ENCODE data around the gene ZNF574. TPM values are rescaled to one million over a fixed set of nuclear protein-coding genes. Genes with fewer than 3 reads are reported as not detected.
A peak's percentile ranks its signal among the peaks of the same experiment; 100 is the strongest.
"Not testable (repeated sequence)": the region's sequence is repeated elsewhere in the genome, so short reads cannot be mapped to it uniquely, and the experiment has no call there.

Gene ZNF574
- total RNA-seq, 3 donors from 2014 or later, result 19.9 to 20.7 (median 20.6) TPM

DNA sequence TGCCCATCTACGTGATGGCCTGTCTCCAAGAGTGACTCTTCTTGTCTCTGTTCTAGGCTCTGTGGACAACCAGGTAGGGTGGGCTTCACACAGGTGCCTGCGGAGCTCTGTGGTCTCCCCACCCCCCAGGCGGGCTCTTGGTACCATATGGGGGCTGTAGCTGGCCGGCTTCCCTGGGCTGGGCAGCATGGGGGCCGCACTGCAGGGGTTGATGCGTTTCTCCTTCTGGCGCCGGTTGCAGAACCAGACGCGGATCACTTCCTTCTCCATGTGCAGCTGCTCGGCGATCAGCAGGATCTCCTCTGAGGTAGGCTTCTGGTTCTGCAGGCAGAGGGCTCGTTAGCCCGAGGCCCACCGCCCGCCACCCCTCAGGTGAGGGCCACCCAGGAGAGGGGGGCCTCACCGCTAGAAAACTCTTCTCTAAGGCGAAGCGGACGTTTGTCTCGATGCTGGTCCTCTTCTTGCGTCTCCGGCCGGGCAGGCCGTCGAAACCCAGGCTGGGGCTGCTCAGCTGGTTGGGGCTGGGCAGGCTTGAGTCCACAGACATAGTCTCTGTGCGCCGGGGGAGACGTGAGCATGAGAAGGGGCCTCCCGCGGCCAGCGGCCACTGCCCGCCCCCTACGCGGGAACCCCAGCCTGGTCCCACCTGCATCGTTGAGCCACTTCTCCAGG is 19.3 kb downstream of the ZNF574 start:
- Mint-ChIP-seq H3K4me1 (ENCODE audit: low read depth) (peaks cover 11% of the 10 kb centered on the region), H3K27me3 (ENCODE audit: low read depth) (no peaks in the 10 kb centered on the region), H3K9me3 (no peaks in the 10 kb centered on the region), H3K36me3 (ENCODE audit: insufficient read depth) (peaks cover 44% of the 10 kb centered on the region), H3K4me3 (no peak overlapping the region)
- no peak for ATAC-seq
- no peak for DNase-seq

DNA sequence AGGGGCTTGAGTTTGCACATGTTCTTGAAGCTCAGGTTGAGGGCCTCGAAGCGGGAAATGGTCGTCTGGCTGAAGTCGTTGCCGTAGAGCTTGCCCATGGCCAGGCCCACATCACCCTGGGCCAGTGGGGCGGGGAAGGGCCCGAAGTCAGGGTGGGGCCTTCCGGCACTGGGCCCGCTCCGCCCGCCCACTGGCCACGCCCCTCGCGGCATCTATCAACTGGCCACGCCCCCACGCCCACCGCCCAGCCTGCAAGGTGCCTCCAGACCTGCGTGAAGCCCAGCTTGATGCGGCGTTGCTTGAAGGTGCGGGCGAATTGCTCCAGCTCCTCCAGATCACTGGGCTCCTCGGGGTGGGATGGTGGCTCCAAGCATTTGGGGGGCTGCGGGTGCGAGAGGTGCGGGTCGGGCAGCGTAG is 19.9 kb downstream of the ZNF574 start:
- DNase-seq (no peak), ATAC-seq (no peak)
- Mint-ChIP-seq H3K4me1 (ENCODE audit: low read depth) (peaks cover 7% of the 10 kb centered on the region), H3K4me3 (no peak overlapping the region), H3K36me3 (ENCODE audit: insufficient read depth) (peaks cover 40% of the 10 kb centered on the region), H3K9me3 (no peaks in the 10 kb centered on the region), H3K27me3 (ENCODE audit: low read depth) (no peaks in the 10 kb centered on the region)

DNA sequence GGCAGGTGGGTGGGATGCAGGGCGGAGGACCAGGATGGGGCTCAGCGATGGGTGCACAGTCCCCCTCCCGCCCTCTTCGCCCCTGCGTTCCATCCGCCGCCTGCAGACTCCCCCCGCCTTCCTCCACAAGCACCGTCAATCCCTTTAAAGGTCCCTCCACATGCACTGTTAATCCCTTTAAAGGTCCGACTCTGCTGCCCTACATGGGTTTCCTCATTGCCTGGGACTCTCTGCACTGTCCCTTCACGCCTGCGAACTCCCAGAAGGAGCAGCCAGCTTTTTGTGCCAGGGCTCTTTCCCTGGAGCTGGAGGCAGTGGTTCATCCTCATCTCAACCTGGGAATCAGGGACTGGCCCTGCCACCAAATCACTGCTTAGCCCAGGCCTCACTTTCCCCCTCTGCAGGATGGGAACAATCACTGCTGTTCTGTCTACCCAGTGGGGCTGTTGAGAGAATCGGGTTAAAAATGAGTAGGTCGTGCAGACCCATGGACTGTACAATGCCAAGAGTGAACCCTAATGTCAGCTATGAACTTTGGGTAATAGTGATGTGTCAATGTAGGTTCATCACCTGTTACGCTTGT is 20.4 kb downstream of the ZNF574 start:
- no peak overlapping the region for H3K4me3 Mint-ChIP-seq
- no peaks in the 10 kb centered on the region for H3K9me3 Mint-ChIP-seq
- no peak for ATAC-seq
- no peaks in the 10 kb centered on the region for H3K27me3 Mint-ChIP-seq (ENCODE audit: low read depth)
- peaks cover 3% of the 10 kb centered on the region for H3K4me1 Mint-ChIP-seq (ENCODE audit: low read depth)
- DNase-seq, result no peak
- H3K36me3 Mint-ChIP-seq (ENCODE audit: insufficient read depth), result peaks cover 41% of the 10 kb centered on the region

DNA sequence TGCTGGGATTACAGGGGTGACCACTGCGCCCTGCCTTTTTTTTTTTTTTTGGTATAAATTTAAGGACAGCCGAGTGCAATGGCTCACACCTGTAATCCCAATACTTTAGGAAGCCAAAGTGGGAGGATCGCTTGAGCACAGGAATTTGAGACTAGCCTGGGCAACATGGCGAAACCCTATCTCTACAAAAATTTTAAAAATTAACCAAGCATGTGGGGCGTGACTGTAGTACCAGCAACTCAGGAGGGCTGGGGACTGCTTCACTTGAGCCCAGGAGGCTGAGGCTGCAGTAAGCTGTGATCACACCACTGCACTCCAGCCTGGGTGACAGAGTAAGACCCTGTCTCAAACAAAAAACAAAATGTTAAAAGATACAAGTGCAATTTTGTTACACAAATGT is 21.5 kb downstream of the ZNF574 start:
- H3K4me1 Mint-ChIP-seq (ENCODE audit: low read depth), result no peaks in the 10 kb centered on the region
- no peak for DNase-seq
- no peak overlapping the region for H3K4me3 Mint-ChIP-seq
- ATAC-seq, result no peak
- no peaks in the 10 kb centered on the region for H3K9me3 Mint-ChIP-seq
- no peaks in the 10 kb centered on the region for H3K27me3 Mint-ChIP-seq (ENCODE audit: low read depth)
- peaks cover 38% of the 10 kb centered on the region for H3K36me3 Mint-ChIP-seq (ENCODE audit: insufficient read depth)

DNA sequence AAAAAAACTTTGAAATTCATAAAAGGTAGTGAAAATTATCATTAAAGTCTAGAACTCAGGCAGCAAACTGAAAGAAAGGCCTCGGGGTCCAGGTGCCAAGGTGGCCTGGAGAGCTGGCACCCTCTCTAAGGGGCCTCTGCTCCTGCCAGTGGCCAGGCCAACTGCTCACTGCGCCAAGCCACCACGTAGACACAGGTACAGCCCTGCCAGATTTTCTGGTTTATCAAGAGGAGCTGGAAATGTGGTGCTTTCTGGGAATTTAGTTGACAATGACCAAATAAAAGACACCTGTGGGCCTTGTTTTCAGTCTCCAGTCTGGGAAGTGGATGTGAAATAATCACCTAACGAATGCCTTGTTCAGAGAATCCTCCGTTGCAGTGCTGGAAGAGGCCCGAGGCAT is 22.8 kb downstream of the ZNF574 start:
- no peak overlapping the region for H3K4me3 Mint-ChIP-seq
- no peaks in the 10 kb centered on the region for H3K9me3 Mint-ChIP-seq
- H3K36me3 Mint-ChIP-seq (ENCODE audit: insufficient read depth), result peaks cover 40% of the 10 kb centered on the region
- peaks cover 2% of the 10 kb centered on the region for H3K4me1 Mint-ChIP-seq (ENCODE audit: low read depth)
- DNase-seq (no peak), ATAC-seq (no peak)
- no peaks in the 10 kb centered on the region for H3K27me3 Mint-ChIP-seq (ENCODE audit: low read depth)

DNA sequence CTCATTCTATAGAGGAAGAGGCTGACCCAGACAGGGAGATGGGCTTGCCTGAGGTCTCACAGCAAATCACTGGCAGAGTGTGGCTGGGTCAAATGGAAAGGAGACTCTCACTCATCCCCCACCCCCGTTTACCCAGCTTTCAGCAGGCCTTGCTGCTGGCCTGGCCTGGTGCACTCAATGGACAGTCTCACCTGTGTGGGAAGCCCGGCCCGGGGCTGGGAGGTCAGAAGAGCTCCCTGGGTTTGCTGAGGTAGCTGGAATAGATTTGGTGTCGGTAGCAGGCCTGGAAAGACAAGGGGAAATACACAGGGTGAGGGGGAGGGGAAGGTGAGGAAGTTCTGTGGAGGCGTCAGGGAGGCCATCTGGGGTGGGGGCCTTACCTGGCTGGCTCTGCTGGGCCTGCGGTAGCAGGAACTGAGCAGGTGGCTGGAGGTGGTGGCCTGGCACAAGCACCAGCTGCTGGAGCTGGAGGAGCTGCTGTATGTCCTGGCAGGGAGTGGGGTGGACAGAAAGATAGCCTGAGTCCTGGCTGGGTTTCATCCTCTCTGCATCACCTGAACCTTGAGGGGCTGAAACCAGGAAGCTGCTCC is 23.5 kb downstream of the ZNF574 start:
- Mint-ChIP-seq H3K4me3 (no peak overlapping the region), H3K9me3 (no peaks in the 10 kb centered on the region), H3K36me3 (ENCODE audit: insufficient read depth) (peaks cover 34% of the 10 kb centered on the region), H3K27me3 (ENCODE audit: low read depth) (no peaks in the 10 kb centered on the region), H3K4me1 (ENCODE audit: low read depth) (peaks cover 2% of the 10 kb centered on the region)
- ATAC-seq (no peak), DNase-seq (no peak)

DNA sequence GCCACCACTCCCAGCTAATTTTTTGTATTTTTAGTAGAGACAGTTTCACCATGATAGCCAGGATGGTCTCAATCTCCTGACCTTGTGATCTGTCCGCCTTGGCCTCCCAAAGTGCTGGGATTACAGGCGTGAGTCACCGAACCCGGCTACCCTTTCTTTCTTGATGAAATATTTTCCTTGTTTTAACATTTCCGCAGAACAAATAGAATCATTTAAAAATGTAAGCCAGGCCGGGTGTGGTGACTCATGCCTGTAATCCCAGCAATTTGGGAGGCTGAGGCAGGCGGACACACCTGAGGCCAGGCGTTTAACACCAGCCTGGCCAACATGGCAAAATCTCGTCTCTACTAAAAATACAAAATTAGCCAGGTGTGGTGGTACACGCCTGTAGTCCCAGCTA is 24.3 kb downstream of the ZNF574 start:
- H3K9me3 Mint-ChIP-seq; DNase-seq; H3K4me3 Mint-ChIP-seq; ATAC-seq; H3K4me1 Mint-ChIP-seq (ENCODE audit: low read depth); H3K27me3 Mint-ChIP-seq (ENCODE audit: low read depth): not testable (repeated sequence)
- peaks cover 36% of the 10 kb centered on the region for H3K36me3 Mint-ChIP-seq (ENCODE audit: insufficient read depth)

DNA sequence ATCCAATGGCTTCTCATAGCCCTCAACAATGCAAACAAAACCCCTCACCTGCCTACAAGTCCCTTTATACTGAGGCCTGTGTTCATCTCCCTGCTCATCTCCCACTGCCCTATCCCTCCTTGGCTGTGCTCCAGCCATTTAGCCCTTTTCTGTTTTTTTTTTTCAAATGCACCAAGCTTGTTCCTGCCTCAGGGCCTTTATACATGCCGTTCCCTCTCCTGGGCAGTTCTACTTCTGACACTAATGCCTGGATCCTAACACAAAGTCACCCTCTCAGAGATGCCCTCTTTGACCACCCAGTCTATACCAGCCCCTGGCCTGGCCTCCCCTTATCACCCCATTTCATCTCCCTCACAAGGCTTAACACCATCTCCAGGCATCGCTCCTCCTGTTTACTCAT is 26.9 kb downstream of the ZNF574 start:
- H3K27me3 Mint-ChIP-seq (ENCODE audit: low read depth), result no peaks in the 10 kb centered on the region

DNA sequence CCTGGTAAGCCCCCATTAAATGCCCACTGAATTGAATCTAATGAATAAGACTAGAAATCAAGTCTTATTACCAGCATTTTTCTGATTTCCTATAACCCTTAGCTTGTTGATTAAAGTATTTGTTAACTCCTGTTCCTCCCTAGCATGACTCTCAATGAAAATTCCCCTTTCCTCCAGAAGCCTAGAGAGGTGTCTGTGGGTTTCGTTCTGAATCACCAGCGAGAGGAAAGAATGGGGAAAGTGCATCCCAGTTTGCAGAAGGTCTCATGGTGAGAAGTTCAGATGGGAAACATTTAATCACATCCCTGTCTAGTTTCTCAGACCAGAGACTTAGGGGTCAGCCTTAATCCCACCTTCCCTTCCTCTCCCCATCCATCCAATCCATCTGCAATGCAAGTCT is 29.4 kb downstream of the ZNF574 start:
- peaks cover 31% of the 10 kb centered on the region for H3K36me3 Mint-ChIP-seq (ENCODE audit: insufficient read depth)
- no peak for DNase-seq
- H3K4me1 Mint-ChIP-seq (ENCODE audit: low read depth), result peaks cover 24% of the 10 kb centered on the region
- no peaks in the 10 kb centered on the region for H3K9me3 Mint-ChIP-seq
- no peak overlapping the region for H3K4me3 Mint-ChIP-seq
- no peaks in the 10 kb centered on the region for H3K27me3 Mint-ChIP-seq (ENCODE audit: low read depth)
- ATAC-seq, result no peak

More for the DNA sequence above, 26.9 kb downstream of the ZNF574 start:
- H3K4me1 Mint-ChIP-seq (ENCODE audit: low read depth), result peaks cover 16% of the 10 kb centered on the region
- no peaks in the 10 kb centered on the region for H3K9me3 Mint-ChIP-seq
- no peak overlapping the region for H3K4me3 Mint-ChIP-seq
- ATAC-seq, result no peak
- no peak for DNase-seq
- H3K36me3 Mint-ChIP-seq (ENCODE audit: insufficient read depth), result peaks cover 31% of the 10 kb centered on the region

DNA sequence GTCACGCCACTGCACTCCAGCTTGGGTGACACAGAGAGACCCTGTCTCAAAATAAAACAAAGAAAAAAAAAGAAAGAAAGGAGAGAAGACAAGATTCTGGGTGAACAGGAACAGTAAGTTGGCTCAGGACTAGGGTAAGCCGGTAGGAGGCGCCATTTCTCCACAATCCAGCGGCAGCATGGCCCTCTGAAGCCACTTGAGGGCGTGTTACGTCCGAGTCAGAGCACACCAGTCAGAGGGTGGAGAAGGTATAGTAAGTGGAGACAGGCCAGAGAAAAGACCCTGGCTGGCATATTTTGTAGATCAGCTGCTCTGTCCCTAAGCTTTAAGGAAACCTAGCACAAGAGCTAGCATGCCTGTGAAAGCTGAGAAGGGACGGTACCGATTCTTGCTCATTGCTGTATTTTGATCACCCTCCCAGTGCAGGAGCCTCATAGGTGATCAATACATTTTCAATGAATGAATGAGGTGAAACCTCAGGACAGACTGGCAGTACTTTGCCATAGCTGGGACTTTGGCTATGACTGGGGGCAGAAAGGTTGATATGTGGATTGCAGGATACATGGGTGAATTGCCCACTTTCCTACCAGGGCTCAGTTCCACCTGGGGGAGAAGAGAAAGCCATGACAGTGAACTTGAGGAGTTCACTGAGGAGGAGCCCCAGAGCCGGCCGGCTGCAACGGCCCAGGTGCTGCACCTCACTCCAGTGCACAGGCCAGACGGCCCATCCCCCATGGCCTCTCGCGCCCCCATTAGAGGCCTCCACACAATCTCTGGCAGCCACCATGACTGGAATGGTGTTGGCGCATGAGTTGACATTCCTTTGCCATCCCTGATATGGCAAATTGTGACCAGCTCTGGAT is 32.8 kb downstream of the ZNF574 start:
- Mint-ChIP-seq H3K4me1 (ENCODE audit: low read depth) (peaks cover 46% of the 10 kb centered on the region), H3K9me3 (no peaks in the 10 kb centered on the region), H3K4me3 (no peak overlapping the region), H3K27me3 (ENCODE audit: low read depth) (no peaks in the 10 kb centered on the region), H3K36me3 (ENCODE audit: insufficient read depth) (peaks cover 33% of the 10 kb centered on the region)
- ATAC-seq (peak; percentile 96 to 98), DNase-seq (peak; percentile 91)

DNA sequence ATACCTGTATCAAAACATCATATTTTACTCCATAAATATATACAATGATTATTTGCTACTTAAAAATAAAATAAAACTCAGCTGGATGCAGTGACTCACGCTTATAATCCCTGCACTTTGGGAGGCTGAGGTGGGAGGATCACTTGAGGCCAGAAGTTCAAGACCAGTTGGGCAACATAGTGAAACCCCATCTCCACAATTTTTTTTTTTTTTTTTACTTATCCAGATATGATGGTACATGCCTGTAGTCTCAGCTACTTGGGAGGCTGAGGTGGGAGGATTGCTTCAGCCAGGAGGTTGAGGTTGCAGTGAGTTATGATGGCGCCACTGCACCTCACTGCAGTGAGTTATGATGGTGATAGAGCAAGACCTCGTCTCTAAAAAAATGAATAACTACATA is 33.9 kb downstream of the ZNF574 start:
- H3K4me1 Mint-ChIP-seq (ENCODE audit: low read depth), result peaks cover 50% of the 10 kb centered on the region
- peaks cover 31% of the 10 kb centered on the region for H3K36me3 Mint-ChIP-seq (ENCODE audit: insufficient read depth)
- no peak overlapping the region for H3K4me3 Mint-ChIP-seq
- DNase-seq (no peak), ATAC-seq (no peak)
- H3K9me3 Mint-ChIP-seq, result no peaks in the 10 kb centered on the region
- H3K27me3 Mint-ChIP-seq (ENCODE audit: low read depth), result no peaks in the 10 kb centered on the region

DNA sequence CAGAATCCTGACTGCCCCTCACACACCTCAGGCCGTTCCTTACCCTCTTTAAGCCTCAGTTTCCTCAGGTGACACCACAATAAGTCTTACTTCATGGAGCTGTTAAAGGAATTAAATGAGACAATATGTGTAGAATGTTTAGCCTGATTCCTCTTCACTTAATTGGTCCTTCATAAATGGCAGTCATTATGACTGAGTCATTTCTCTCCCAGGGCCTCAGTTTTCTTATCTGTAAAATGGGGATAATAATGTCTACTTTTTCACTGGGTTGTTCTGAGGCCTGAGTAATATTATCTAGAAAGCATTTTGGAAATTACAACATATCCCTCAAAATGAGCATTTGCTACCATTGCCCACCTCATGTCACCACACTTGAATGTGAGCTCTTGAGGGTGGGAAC is 34.7 kb downstream of the ZNF574 start:
- Mint-ChIP-seq H3K4me3 (no peak overlapping the region), H3K36me3 (ENCODE audit: insufficient read depth) (peaks cover 35% of the 10 kb centered on the region), H3K9me3 (no peaks in the 10 kb centered on the region), H3K4me1 (ENCODE audit: low read depth) (peaks cover 47% of the 10 kb centered on the region), H3K27me3 (ENCODE audit: low read depth) (no peaks in the 10 kb centered on the region)
- no peak for ATAC-seq
- DNase-seq, result no peak

DNA sequence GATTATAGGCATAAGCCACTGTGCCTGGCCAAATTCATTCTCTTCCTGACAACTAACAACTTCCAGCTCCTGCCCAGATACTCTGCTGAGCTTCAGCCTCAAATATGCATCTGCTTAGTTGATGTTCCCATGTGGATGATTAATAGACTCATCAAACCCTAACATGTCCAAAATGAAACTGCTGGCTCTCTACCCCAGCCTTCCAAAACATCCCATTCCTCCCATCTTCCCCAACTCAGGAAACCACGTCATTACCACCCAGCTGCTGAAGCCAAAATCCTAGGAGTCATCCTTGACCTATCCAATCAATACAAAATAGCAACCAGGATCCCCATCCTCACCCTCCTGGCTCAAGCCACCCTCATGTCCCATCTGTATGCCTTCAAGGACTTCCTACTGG is 35.4 kb downstream of the ZNF574 start:
- no peak overlapping the region for H3K4me3 Mint-ChIP-seq
- H3K36me3 Mint-ChIP-seq (ENCODE audit: insufficient read depth), result peaks cover 41% of the 10 kb centered on the region

DNA sequence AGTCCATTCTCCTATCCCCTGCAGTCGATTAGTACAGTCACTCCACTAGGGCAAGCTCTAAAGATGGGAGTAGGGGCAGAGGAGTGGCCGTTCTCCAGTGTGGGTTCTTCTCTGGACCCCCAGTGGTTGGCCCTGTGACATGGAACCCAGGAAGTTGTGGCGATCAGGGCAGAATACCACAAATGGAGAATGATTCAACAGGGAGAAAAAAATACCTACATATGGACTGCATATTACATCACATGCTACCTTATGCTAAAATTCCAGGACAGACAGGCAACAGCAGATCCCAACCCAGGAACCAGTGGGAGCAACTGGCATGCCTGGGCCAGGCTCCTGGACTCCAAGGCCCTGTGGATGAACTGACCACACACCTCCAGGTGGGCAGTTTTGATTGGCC is 35.8 kb downstream of the ZNF574 start:
- no peaks in the 10 kb centered on the region for H3K27me3 Mint-ChIP-seq (ENCODE audit: low read depth)
- ATAC-seq (no peak), DNase-seq (no peak)
- peaks cover 47% of the 10 kb centered on the region for H3K4me1 Mint-ChIP-seq (ENCODE audit: low read depth)
- H3K4me3 Mint-ChIP-seq, result no peak overlapping the region
- peaks cover 41% of the 10 kb centered on the region for H3K36me3 Mint-ChIP-seq (ENCODE audit: insufficient read depth)
- no peaks in the 10 kb centered on the region for H3K9me3 Mint-ChIP-seq

More for the DNA sequence above, 35.4 kb downstream of the ZNF574 start:
- DNase-seq (no peak), ATAC-seq (no peak)
- peaks cover 47% of the 10 kb centered on the region for H3K4me1 Mint-ChIP-seq (ENCODE audit: low read depth)
- H3K9me3 Mint-ChIP-seq, result no peaks in the 10 kb centered on the region
- H3K27me3 Mint-ChIP-seq (ENCODE audit: low read depth), result no peaks in the 10 kb centered on the region
